Activated CD8-positive, alpha-beta memory T cell treated with anti-CD3 and anti-CD28 coated beads for 4 hours (primary cell): Measurements from ENCODE around the gene CLSTN3.
"Not testable (repeated sequence)": the region's sequence is repeated elsewhere in the genome, so short reads cannot be mapped to it uniquely, and the experiment has no call there.

ENCODE experiments used
- DNase-seq, 2 donors: peaks; one replicate each; pipeline ENCODE4 v3.0.0-alpha.2; 2020; ENCODE audit warnings: low read depth in 2 of 2

CLSTN3 gene

DNA sequence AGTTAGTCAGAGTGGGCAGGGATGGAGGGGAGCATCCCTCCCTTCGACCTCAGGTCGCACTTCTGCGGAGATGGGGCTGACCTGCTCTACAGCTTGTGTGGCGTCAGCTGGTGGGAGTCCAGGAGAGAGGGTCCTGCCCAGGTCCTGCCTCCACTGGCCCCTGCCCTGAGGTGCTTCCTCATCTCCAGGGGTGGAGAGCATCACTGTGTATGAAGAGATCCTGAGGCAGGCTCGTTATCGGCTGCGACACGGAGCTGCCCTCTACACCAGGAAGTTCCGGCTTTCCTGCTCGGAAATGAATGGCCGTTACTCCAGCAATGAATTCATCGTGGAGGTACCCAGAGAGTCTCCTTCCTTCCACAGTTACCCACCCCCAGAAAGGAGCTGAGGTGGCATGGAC is 20.2 kb downstream of the CLSTN3 start:
- DNase-seq: no peak

DNA sequence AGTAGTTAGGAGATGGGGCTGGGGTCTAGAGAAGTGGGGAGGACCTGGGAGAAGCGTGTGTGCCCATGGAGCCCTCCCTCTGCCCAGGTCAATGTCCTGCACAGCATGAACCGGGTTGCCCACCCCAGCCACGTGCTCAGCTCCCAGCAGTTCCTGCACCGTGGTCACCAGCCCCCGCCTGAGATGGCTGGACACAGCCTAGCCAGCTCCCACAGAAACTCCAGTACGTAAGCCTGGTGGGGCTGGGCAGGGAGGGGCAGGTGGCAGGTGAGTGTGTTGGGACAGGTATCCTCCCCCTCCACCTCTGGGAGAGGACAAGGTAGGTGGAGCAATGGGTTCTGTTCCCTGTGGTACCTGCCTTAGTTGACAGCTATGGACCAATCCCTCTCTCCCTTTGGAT is 20.7 kb downstream of the CLSTN3 start:
- no peak for DNase-seq

DNA sequence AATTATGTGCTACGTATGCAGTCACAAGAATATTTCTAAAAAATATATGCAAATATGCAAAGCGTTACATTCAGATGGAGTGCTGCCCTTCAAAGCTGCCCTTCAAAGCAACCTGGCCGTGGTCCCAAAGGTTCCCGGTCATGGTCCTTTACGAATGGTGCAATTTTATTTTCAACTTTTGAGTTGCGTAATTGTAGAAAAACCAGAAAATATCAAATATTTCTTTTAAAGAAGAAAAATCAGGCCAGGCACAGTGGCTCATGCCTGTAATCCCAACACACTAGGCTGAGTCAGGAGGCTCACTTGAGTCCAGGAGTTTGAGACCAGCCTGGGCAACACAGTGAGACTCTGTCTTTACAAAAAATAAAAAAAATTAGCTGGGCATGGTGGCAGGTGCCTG is 21.4 kb downstream of the CLSTN3 start:
- no peak for DNase-seq

DNA sequence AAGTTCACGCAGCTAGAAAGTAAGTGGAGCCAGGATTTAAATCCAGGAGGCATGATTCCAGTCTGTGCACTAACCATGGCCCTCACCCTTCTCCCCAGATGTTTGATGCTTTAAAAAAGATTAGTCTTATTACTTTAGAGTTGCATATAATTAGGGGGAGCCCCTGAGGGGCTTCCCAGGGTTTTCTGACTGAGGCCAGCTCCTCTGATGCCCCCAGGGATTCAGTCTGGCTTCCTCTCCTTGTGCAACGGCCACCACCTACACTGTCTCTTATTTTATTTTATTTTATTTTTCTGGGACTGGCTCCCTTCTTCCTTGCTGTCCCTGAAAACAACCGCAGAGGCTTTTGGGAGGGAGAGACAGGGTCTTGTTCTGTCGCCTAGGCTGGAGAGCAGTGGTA is 22.6 kb downstream of the CLSTN3 start:
- DNase-seq: no peak

DNA sequence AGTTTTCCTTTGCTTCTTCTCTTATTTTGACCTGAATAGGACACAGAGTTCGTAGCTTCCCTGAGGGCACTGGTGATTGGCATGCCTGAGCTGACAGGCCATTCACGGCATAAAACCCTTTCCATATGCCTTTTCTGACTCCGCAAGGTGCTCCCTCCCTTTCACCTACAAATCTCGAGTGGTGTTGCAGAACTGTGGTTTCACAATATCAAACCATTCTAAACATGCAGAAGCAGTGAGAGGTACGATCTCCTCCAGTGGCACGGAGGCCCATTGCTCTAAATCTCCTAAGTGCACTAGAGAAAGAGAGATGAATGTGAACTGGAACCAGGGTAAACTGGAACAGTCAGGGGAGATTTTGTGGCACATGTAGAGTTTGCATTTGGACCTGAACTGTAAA is 23.9 kb downstream of the CLSTN3 start:
- DNase-seq: no peak

DNA sequence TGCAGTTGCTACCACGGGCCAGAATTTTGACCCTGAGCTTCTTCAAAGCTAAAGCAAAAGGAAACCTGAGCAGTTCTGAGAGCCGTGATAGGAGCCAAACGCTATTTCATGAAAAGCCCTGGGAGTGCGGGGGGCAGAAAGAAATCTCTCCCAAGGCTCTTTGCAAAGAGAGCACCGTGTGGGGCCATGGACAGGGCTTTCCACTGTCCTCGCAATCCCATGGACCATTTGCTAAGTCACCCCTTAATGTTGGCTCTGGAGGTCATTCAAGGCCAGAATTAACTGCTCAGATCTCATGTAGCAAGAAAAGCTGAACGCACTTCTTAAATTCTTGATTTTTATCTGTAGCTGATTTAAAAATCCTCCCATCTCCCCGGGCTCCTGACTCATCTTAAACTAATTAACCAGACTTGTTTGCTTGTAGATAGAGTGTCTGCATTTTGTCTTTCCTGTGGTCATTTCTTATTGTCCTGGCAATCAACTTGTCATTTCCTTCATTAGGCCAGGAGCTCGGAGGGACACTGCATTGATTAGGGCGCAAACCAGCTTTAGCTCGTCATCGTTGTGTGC is 24.8 kb downstream of the CLSTN3 start:
- DNase-seq: no peak

DNA sequence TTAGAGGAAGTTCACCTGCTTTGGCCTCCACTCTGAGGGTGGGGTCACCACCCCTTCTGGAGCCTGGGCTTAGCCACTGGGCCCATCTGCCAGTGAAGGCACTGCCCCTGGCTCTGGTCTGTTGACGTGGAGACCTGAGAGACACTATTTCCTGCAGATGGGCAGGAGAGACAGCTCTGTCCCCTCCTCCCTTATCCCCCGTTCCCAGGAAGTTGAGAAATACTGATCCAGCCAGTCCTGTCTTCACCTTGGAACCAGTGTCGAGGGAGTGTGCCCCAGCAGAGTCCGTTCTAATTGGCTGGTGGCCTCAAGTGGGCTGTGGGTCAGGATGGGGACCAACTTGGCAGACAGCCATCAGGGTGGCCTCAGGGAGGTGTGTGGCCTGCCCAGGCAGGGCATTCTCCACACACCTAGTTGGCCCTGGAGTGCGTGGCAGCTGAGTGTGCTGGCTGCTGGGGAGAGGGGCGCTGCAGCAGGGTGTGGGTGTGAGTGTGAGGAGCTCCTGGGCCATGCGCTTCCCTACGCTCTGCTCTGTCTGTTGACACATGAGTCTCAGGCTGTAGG is 25.4 kb downstream of the CLSTN3 start:
- no peak for DNase-seq

DNA sequence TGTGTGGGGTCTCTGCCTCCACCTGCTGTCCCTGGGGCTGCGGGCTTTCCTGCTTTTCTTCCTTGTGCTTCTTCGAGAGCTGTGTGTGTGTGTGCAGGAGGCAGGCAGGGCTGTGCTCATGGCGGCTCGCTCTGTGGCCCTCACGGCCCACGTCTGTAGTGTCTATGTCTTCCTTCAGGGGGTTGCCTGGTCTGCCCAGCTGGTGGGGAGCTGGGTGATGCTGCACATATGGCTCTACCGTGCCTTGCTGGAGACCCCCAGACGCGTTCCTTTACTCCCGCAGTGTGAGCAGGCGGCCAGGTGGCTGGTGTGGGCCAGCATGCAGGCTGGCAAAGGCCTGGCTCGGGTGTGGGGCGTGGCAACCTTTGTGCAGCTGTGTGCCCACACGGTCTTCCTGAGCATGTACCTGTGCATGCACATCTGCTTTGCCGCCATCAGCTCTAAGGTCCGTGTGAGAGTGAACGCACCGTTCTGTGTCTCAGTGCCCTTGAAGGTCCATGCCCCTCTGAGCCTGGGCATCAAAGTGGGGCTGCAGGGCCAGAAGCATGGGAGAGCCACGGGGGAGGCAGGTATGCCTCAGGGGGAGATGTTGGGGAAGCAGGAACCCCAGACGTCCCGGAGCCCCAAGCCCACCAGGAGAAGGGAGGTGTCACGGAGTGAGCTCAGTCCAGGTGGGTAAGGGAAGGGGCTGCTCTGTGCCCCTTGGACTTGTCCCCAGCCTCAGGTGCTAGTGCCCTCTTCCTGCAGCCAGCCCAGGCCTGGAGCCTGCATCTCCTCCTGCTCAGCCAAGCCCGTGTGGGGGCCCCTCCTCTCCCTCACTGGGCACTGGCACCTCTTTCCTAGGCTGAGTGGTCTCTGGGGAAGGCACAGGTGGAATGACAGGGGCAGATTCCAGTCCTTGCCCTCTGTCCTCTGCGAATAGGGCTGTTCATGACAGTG is 26.4 kb downstream of the CLSTN3 start:
- DNase-seq: no peak

DNA sequence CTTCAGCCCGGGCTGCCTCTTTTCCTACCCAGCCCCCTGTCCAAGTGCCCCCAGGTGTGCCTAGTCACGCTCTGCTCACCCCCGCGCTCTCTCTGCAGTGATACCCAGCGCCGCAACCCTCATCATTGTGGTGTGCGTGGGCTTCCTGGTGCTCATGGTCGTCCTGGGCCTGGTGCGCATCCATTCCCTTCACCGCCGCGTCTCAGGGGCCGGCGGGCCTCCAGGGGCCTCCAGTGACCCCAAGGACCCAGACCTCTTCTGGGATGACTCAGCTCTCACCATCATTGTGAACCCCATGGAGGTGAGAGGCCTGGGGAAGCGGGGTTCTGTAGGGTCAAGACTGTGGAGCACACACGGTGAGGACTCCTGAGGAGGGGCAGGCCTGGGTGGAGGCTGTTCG is 27.2 kb downstream of the CLSTN3 start:
- DNase-seq: no peak

DNA sequence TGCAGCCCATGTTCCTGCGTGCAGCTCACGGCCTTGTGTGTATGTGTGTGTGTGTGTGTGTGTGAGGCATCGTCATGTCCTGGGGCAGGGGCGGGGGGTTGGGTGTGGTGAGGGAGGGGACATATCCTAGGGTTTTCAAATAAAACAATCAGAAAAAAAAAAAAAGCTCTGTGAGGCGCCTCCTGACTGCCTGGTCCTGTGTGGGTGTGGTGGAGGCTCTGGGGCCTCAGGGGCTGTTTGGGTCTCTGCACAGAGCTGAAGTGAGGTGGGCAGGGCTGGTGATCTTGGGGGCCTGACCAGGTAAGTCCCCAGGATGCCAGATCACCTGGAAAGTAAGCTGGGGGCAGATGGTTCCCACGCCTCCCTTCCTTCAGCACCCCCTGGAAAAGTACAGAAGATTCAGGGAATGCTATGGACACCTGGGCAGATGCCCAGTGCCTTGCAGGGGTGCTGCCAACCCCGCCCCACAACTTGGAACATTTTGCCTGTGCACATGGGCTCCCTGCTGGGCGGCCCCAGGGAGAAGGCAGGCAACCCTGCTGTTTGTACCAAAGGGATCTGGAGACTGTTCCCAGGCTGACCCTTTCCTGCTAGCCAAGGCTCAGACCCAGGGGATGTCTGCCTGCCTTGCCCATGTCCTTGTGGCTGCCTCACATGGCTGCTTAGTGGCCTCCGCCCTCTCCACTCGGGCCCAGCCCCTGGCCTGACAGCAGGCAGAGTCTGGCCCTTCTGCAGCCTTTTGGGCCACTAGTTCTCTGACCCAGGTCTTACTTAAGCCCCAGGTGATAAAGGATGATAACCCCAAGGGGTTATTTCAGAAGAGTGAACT is 28.8 kb downstream of the CLSTN3 start:
- DNase-seq: no peak

DNA sequence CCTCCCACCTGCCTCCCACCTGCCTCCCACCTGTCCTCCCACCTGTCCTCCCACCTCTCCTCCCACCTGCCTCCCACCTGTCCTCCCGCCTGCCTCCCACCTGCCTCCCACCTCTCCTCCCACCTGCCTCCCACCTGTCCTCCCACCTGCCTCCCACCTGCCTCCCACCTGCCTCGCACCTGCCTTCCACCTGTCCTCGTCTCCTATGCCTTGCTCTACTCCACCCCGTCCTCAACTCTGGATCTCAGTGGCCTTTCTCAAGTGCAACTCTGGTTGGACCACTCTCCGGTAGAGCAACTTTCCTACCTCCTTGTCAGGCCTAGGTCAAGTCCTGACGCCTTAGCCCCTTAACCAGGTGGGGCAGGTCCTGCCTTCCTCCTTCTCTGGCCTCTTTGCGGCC is 30.0 kb downstream of the CLSTN3 start:
- DNase-seq: no peak

DNA sequence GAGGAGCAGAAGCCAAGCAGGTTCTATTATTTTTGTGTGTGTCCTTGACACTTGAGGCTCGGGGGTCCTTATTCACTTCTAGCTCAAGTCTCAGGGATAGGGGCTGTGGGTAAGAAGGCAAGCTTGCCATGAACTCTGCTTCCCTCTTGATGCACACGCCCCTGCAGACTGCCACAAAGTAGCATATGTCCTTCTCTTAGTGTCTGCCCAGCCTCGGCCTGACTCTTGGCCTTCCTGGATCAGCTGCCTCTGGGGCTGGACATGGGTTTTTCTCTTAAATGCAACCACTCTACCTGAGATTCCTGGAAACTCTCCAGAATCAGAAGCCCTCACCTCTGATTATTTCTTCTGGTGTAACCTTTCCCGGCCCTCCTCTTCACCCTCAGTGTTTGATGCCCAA is 31.2 kb downstream of the CLSTN3 start:
- no peak for DNase-seq

DNA sequence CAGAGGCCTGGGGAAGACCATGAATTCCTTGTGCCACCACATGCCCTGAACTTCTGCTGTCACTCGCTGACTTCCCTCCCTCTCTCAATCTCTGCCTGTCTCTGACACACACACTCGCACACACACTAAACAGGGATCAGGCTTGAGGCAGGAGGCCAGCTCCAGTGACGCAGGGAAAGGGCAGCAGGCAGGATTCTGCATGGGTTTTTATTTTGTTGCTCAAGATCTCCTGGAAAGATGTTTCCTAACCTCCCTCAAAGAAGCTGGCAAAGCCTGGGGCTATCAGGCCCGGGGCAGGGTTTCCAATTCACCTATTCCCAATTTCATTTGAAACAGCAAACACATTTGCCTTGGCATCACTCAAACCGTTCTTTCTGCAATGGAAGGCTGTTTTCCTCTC is 31.6 kb downstream of the CLSTN3 start:
- DNase-seq: no peak

DNA sequence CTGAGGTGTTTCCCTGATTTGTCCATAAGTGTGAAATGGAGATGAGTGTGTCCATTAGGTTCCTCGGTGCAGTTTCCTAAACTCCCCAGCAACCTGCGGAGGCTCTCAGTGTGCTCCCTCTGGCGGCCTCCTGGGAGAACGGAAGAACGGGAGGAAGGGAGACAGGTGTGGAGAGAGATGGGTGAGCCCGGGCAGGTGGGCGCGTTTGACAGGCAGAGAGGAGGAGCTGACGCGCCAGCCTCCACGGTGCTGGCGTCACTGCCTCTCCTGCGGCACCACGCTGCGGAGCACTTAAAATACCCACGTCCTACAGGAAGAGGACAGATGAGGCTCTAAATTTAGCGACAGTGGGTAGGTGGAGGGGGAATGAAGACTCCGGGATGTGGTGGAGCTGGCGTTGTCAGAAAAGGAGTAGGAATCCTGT is 32.5 kb downstream of the CLSTN3 start:
- DNase-seq: no peak

DNA sequence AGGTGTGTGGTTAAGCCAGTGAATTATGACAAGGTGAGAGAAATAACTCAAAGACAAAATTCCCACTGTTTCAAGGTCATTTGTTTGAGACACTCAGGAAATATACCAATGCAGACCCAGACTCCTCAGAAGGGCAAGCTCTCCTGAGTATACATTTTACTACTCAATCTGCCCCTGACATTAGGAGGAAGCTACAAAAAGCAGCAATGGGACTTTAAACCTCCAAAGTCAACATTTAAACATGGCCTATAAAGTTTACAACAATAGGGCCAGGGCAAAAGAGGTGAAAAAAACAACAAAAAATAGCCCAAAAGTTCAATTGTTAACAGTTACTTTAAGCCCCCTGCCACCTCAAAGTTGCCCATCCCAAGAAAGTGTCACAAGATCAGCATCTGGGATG is 39.8 kb downstream of the CLSTN3 start:
- DNase-seq: no peak

DNA sequence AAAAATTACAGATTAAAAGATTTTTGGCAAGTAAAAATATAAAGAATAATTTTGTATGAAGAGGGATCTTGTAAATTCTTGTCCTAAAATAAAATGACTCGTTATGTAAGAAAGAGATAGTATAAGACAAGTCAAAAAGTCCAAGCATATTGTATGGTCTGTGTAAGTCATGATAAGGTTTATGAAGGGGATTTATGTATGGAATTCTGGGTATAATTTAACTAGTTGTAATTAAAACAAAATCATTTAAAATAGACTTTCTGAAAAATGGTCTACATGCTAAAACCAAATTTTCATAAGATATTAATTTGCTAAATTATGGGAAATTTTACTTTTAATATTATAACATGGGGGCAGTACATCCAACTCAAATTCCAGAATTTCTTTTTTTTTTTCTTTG is 41.7 kb downstream of the CLSTN3 start:
- no peak for DNase-seq

DNA sequence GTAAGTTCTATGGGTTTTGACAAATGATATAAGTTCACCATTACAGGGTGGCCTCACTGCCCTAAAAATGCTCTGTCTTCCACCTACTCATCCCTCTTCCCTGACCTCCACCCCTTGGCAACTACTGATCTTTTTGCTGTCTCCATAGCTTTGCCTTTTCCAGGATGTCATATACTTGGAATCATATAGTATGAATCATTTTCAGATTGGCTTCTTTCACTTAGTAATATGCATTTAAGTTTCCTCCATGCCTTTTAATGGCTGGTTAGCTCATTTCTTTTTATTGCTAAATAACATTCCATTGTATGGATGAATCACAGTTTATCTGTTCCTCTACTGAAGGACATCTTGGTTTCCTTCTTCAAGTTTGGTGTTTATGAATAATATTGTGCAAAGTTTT is 45.3 kb downstream of the CLSTN3 start:
- no peak for DNase-seq

DNA sequence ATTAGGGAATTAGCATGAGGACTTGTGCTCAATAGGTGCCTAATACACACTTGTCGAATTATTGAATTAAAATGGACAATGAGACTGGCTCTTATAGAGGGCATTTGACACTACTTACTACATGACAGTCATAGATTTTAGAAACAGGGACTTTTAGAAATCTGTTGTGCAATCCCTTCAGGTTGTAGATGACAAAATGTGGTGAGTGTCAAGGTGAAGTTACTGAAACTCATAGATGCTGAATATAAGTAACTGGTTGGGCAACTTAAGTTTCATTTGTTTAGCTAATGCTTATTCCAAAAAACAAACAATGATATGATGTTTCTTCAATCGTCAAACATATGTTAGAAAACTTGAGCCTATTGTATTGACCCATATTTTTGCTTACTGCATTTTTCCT is 46.4 kb downstream of the CLSTN3 start:
- no peak for DNase-seq

DNA sequence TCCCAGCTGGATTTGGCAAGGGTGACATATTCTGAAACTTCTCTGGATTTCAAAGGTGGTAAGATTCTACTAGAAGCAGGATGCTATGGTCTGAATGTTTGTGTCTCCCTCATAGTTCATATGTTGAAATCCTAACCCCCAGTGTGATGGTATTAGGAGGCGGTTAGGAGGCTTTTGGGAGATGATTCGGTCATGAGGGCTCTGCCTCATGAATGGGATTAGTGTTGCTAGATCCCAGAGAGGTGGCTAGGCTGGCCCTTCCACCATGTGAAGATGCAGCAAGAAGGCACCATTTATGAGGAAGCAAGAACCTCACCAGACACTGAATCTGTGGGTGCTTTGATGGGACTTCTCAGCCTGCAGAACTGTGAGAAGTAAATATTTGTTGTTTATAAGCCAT is 48.3 kb downstream of the CLSTN3 start:
- DNase-seq: no peak

DNA sequence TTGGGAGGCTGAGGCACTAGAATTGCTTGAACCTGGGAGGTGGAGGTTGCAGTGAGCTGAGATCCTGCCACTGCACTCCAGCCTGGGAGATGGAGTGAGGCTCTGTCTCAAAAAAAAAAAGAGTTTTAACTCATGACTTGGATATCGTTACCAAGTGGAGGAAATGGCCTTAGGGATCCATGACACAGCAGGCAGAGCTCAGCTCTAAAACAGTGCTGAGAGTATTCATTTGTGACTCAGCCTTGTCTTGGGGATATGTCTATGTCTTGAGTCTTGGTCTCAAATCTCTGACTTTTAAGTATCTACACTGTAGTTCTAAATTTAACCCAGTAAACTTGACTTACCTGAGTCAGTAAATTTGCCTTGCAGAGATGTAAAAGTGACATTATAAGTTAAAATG is 50.5 kb downstream of the CLSTN3 start:
- no peak for DNase-seq

DNA sequence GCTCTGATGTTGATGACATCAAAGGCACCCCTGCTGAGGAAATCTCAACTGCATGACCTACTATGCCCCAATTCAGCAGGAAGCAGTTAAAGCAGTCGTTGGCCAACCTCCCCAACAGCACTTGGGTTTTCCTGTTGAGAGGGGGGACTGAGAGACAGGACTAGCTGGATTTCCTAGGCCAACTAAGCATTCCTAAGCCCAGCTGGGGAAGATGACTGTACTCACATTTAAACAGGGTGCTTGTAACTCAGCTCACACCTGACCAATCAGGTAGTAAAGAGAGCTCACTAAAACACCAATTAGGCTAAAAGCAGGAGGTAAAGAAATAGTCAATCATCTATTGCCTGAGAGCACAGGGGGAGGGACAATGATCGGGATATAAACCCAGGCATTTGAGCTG is 55.9 kb downstream of the CLSTN3 start:
- not testable (repeated sequence) for DNase-seq
